K562 (cell line): Measurements from ENCODE around the gene ERBB4. TPM values are rescaled to one million over a fixed set of nuclear protein-coding genes. Genes with fewer than 3 reads are reported as not detected.

ENCODE experiments used
- ATAC-seq: fragments of 200-7000 bp; cut with Tn5 transposase; 3 replicates; pipeline ENCODE4 v1.9.1; 2020; ENCODE audit warnings: moderate library complexity
- BruUV-seq: library from RNA; stranded (reverse); fragments of 400-500 nt; replicated peaks from 2 replicates; lab custom pipeline; 2021; lab: Mats Ljungman, UMichigan
- CTCF ChIA-PET: fragments of 300-600 bp; formaldehyde crosslinking; extraction: SDS; loops from one replicate; lab custom pipeline; 2021; ENCODE audit warnings: low intra/inter-chr PET ratio; lab: Yijun Ruan, JAX
- POLR2A ChIA-PET: fragments of 300-600, 350-650 bp; sonication (Branson Sonifier 250); formaldehyde crosslinking; extraction: SDS; loops from one replicate; lab custom pipeline; 2021; ENCODE audit warnings: antibody characterized with exemption, inconsistent platforms; lab: Yijun Ruan, JAX
- DNase-seq, 4 experiments: peaks; one replicate each; pipeline versions ENCODE4 v3.0.0 to v3.0.0-alpha.2; 2011 to 2018; ENCODE audit warnings: low spot score in 3 of 4, mixed read lengths in 3 of 4; ENCODE audit errors: extremely low read depth in 1 of 4
- FAIRE-seq: peaks from 2 replicates; lab custom pipeline; 2011; peaks lifted over from hg19 to GRCh38; lab: Jason Lieb, UNC
- H2AFZ ChIP-seq: 2 replicates; pipeline ENCODE4 v1.6.0; 2011; ENCODE audit warnings: low read depth, low read length, control low read depth, inconsistent platforms
- H3K27ac ChIP-seq: fragments of 200-600 bp; 3 replicates; pipeline ENCODE4 v1.8.0; 2011; ENCODE audit warnings: low read depth, mild to moderate bottlenecking, control low read depth, inconsistent platforms, low read length, moderate library complexity, mixed read lengths; ENCODE audit errors: extremely low read depth
- H3K27me3 ChIP-seq, 2 experiments: fragments of 300-600 bp in 1 of 2; 2 replicates in 1 of 2; 3 replicates in 1 of 2; pipeline versions ENCODE4 v1.6.0 to v1.8.0; 2011; ENCODE audit warnings: inconsistent platforms in 2 of 2, low read length in 2 of 2, mild to moderate bottlenecking in 1 of 2, mixed read lengths in 1 of 2, moderate library complexity in 1 of 2; ENCODE audit not compliant: control insufficient read depth in 2 of 2, insufficient read depth in 2 of 2
- H3K36me3 ChIP-seq: fragments of 300-600 bp; 3 replicates; pipeline ENCODE4 v1.8.0; 2011; ENCODE audit warnings: mild to moderate bottlenecking, low read length, inconsistent platforms; ENCODE audit not compliant: control insufficient read depth, insufficient read depth
- H3K4me1 ChIP-seq, 2 experiments: fragments of 200-600 bp in 1 of 2; replicated peaks in 1 of 2; 2 replicates in 1 of 2; 3 replicates in 1 of 2; pipeline versions ENCODE4 v1.5.1 to v1.8.0; 2011; ENCODE audit warnings: inconsistent platforms in 2 of 2, low read length in 2 of 2, mild to moderate bottlenecking in 1 of 2, mixed read lengths in 1 of 2, moderate library complexity in 1 of 2; ENCODE audit not compliant: control insufficient read depth in 2 of 2, insufficient read depth in 2 of 2
- H3K4me2 ChIP-seq: 2 replicates; pipeline ENCODE4 v1.6.1; 2011; ENCODE audit warnings: low read length, control low read depth, inconsistent platforms, mixed read lengths; ENCODE audit not compliant: insufficient read depth
- H3K4me3 ChIP-seq: fragments of 200-600 bp; sonication (generic), shearing (Covaris generic); 2 replicates; pipeline ENCODE4 v1.5.1; 2016; ENCODE audit warnings: control low read depth, inconsistent platforms
- H3K79me2 ChIP-seq: fragments of 200-600 bp; 3 replicates; pipeline ENCODE4 v1.8.0; 2011; ENCODE audit warnings: low read length, inconsistent platforms; ENCODE audit not compliant: control insufficient read depth, insufficient read depth
- H3K9ac ChIP-seq, 2 experiments: 2 replicates each; pipeline versions ENCODE4 v1.6.0 to v1.6.1; 2011; ENCODE audit warnings: low read depth in 2 of 2, low read length in 2 of 2, control low read depth in 1 of 2, inconsistent platforms in 1 of 2, mild to moderate bottlenecking in 1 of 2, mixed read lengths in 1 of 2; ENCODE audit not compliant: insufficient read depth in 1 of 2
- H3K9me1 ChIP-seq: one replicate; pipeline ENCODE4 v1.6.0; 2011; ENCODE audit warnings: inconsistent platforms, mild to moderate bottlenecking, low read length, moderate library complexity; ENCODE audit not compliant: control insufficient read depth, insufficient read depth
- H3K9me3 ChIP-seq: replicated peaks from 2 replicates; pipeline ENCODE4 v1.5.1; 2011; ENCODE audit warnings: low read depth, low read length, inconsistent platforms; ENCODE audit not compliant: control insufficient read depth, insufficient read depth
- H4K20me1 ChIP-seq: replicated peaks from 2 replicates; pipeline ENCODE4 v1.6.1; 2011; ENCODE audit warnings: low read length, inconsistent platforms, mixed read lengths; ENCODE audit not compliant: control insufficient read depth, insufficient read depth
- CHD2 ChIP-seq: IDR thresholded peaks from 2 replicates; pipeline ENCODE4 v1.6.1; 2011; ENCODE audit warnings: low read depth, low read length
- GTF2E2 ChIP-seq: fragments of 200-800 bp; sonication (Bioruptor generic); IDR thresholded peaks from 2 replicates; pipeline ENCODE4 v1.6.1; 2016; ENCODE audit warnings: missing genetic modification characterization, missing compliant biosample characterization
- HNRNPK ChIP-seq: fragments of 200-400 bp; formaldehyde crosslinking; IDR thresholded peaks from one replicate; pipeline ENCODE4 v1.6.1; 2018; ENCODE audit warnings: mild to moderate bottlenecking, low read depth, low read length; ENCODE audit not compliant: poor library complexity, severe bottlenecking
- KAT2B ChIP-seq: IDR thresholded peaks from one replicate; pipeline ENCODE4 v1.6.1; 2012; ENCODE audit warnings: low read depth, mild to moderate bottlenecking, control low read depth, inconsistent platforms, low read length, moderate library complexity
- PCBP2 ChIP-seq: fragments of 200-400 bp; formaldehyde crosslinking; IDR thresholded peaks from 2 replicates; pipeline ENCODE4 v1.6.1; 2018; ENCODE audit warnings: low read length, low read depth, mild to moderate bottlenecking, moderate library complexity; ENCODE audit not compliant: poor library complexity, severe bottlenecking
- RBFOX2 ChIP-seq: fragments of 200-400 bp; formaldehyde crosslinking; IDR thresholded peaks from 2 replicates; pipeline ENCODE4 v1.6.1; 2017; ENCODE audit warnings: low read depth, mild to moderate bottlenecking, low read length, moderate library complexity
- RREB1 ChIP-seq: fragments of 250-450 bp; sonication (Bioruptor Pico); IDR thresholded peaks from 2 replicates; pipeline ENCODE4 v1.4.0; 2020
- WGBS: fragments of 100-300 bp; shearing (Covaris generic); methylation state at CpG from one replicate; pipeline ENCODE4 v1.1.6; 2016; ENCODE audit warnings: low coverage, mixed read lengths; ENCODE audit not compliant: insufficient coverage; ENCODE audit errors: missing lambda C conversion rate; 5-methylcytosine and 5-hydroxymethylcytosine counted together
- in situ Hi-C: fragments of 300-500 bp; cut with MboI; formaldehyde crosslinking; loops from 4 replicates; pipeline ENCODE4 v1.15.0; 2018; ENCODE audit warnings: inconsistent platforms, mixed read lengths
- intact Hi-C: fragments of 100-400 bp; cut with micrococcal nuclease; formaldehyde crosslinking; loops from 2 replicates; pipeline ENCODE4 v1.14.2; 2022
- polyA plus RNA-seq, 8 experiments: library from polyadenylated mRNA; depleted of rRNA in 4 of 8; stranded (reverse) in 5 of 8; unstranded in 3 of 8; fragments of >200 nt; fragmentation: Nextera tagmentation in 2 of 8; fragmentation: Illumina TruSeq in 1 of 8; extraction: Ambion mirVana in 2 of 8; extraction: Trizol in 1 of 8; gene quantifications; 2 replicates each; pipeline versions ENCODE4 v1.2.1 to v1.2.3, GENCODE V29; 2011 to 2014; ENCODE audit warnings: inconsistent platforms in 1 of 8, missing spikeins in 1 of 8
- total RNA-seq, 7 experiments: library from RNA; depleted of rRNA in 6 of 7; stranded (reverse); fragments of >200 nt in 6 of 7; fragmentation: Illumina TruSeq in 2 of 7; extraction: Trizol in 2 of 7; gene quantifications; 2 replicates each; pipeline versions ENCODE4 v1.2.1 to v1.2.3, GENCODE V29; 2011 to 2021; ENCODE audit warnings: low replicate concordance in 1 of 7
- TF ChIP-seq, protein P1 (sequence below): fragments of 450-650 bp; IDR thresholded peaks from 2 replicates; pipeline ENCODE4 v1.6.1; 2016; ENCODE audit warnings: low read depth

Gene ERBB4
- total and polyA plus RNA-seq, 9 of the 15 experiments (the other 6 are each of a cell fraction or from before 2014, with no cell fraction given) = not detected

DNA sequence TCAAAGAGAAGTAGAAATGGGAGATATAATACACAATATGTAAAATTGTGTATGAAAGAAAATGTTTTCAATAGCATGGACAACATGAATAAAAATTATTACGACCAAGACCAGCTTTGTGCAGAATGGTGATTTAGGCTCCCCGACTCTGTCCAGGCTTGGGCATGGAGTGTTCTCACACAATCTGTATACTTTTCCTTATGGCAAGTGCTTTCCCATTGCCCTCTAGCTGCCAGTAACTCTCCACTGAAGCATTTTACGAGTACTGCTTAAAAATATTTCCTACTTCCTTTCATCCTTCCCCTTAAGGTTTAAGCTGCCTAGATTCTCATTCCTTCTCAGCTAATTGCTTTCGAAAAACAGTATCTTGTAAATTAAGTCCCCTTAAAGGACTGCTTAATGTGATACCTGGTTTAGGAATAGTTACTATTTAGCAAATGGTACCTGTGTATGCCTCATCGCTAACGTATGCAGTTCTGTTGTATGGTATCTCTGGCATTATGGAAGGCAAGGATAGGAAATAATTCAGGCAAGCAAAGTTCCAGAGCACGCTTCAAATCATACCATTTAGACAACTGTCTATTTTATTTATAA, 714.6 kb downstream of the ERBB4 start:
- intact Hi-C loops (no loop called here), in situ Hi-C loops (no loop called here)
- Histone ChIP-seq H4K20me1 (no peaks in the 10 kb centered on the region), H3K9me1 (no peaks in the 10 kb centered on the region), H3K4me1 (no peaks in the 10 kb centered on the region), H3K4me3 (no peak overlapping the region), H3K79me2 (no peaks in the 10 kb centered on the region), H3K9me3 (no peaks in the 10 kb centered on the region), H2AFZ (no peak overlapping the region), H3K9ac (no peak overlapping the region), H3K27me3 (no peaks in the 10 kb centered on the region), H3K4me2 (no peak overlapping the region), H3K36me3 (no peaks in the 10 kb centered on the region), H3K27ac (no peak overlapping the region)
- no TSS peak for BruUV-seq
- no peak for ATAC-seq
- WGBS = 2% methylated on average over 7 of the region's 7 CpGs
- ChIA-PET POLR2A (no interaction called here), CTCF (no interaction called here)
- FAIRE-seq = no peak
- DNase-seq = no peak
- TF ChIP-seq RBFOX2 (no peak), CHD2 (no peak), PCBP2 (no peak), GTF2E2 (tag) (no peak), RREB1 (no peak), KAT2B (no peak), HNRNPK (no peak)
- TF ChIP-seq, protein P1, sequence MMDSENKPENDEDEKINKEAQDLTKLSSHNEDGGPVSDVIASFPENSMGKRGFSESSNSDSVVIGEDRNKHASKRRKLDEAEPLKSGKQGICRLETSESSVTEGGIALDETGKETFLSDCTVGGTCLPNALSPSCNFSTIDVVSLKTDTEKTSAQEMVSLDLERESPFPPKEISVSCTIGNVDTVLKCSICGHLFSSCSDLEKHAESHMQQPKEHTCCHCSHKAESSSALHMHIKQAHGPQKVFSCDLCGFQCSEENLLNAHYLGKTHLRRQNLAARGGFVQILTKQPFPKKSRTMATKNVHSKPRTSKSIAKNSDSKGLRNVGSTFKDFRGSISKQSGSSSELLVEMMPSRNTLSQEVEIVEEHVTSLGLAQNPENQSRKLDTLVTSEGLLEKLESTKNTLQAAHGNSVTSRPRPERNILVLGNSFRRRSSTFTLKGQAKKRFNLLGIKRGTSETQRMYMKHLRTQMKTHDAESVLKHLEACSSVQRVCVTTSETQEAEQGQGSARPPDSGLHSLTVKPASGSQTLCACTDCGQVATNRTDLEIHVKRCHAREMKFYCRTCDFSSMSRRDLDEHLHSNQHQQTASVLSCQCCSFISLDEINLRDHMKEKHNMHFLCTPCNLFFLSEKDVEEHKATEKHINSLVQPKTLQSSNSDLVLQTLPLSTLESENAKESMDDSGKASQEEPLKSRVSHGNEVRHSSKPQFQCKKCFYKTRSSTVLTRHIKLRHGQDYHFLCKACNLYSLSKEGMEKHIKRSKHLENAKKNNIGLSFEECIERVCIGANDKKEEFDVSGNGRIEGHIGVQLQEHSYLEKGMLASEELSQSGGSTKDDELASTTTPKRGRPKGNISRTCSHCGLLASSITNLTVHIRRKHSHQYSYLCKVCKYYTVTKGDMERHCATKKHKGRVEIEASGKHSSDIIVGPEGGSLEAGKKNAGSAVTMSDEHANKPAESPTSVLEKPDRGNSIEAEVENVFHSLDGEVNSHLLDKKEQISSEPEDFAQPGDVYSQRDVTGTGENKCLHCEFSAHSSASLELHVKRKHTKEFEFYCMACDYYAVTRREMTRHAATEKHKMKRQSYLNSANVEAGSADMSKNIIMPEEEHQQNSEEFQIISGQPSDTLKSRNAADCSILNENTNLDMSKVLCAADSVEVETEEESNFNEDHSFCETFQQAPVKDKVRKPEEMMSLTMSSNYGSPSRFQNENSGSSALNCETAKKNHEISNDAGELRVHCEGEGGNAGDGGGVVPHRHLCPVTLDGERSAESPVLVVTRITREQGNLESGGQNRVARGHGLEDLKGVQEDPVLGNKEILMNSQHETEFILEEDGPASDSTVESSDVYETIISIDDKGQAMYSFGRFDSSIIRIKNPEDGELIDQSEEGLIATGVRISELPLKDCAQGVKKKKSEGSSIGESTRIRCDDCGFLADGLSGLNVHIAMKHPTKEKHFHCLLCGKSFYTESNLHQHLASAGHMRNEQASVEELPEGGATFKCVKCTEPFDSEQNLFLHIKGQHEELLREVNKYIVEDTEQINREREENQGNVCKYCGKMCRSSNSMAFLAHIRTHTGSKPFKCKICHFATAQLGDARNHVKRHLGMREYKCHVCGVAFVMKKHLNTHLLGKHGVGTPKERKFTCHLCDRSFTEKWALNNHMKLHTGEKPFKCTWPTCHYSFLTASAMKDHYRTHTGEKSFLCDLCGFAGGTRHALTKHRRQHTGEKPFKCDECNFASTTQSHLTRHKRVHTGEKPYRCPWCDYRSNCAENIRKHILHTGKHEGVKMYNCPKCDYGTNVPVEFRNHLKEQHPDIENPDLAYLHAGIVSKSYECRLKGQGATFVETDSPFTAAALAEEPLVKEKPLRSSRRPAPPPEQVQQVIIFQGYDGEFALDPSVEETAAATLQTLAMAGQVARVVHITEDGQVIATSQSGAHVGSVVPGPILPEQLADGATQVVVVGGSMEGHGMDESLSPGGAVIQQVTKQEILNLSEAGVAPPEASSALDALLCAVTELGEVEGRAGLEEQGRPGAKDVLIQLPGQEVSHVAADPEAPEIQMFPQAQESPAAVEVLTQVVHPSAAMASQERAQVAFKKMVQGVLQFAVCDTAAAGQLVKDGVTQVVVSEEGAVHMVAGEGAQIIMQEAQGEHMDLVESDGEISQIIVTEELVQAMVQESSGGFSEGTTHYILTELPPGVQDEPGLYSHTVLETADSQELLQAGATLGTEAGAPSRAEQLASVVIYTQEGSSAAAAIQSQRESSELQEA = no peak
